GM11168 (cell line): ENCODE data around the gene DPP4.

ENCODE experiments used
- in situ Hi-C: fragments of 300-500 bp; cut with MboI; formaldehyde crosslinking; loops from one replicate; pipeline ENCODE4 v1.12.0; 2022; ENCODE audit warnings: low sequenced_read_pairs; ENCODE audit not compliant: unreplicated experiment

Gene DPP4

DNA sequence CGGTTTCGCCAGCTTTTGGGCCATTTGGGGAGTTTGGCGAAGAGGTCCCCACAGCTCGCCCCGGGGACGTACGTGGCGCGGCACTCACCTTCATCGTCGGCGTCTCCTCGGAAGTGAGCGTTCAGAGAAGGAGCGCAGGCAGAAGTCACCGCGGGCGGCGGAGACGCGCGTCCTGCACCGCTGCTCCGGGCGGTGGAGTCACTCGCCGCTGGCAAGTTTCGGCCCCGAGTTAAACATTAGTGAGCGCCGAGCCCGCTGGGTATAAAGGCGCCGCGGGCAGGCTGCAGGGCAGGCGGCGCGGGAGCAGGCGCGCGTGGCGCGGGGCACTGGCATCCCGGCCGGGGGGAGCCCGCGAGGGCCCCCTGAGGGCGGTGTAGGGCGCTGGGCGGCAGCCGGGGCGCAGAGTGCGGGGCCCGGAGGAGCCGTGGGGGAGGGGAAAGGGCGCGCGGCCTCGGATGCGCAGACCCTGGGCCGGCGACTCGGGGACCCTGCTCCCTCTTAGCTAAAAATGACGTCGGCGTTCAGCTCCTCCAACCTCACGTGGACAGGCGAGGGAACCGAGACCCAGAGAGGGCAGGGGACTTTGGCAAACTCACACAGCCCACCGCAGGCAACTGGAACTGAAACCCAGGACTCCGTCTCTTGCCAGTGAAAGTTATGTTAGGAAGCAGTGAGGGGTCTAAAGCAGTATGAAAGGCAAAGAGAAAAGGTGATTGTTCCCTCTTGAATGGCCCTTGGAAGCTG, at the start of gene DPP4:
Gene DPP4 (minus strand): TSS at position 328 of the 744 bp plus-strand sequence. CDS start 234 bp downstream, at position 94.
- in situ Hi-C loops = no loop called here

GRCh38 chr2:162118166-162119031, 44.4 kb upstream of the DPP4 start:
- in situ Hi-C loops = no loop called here

DNA sequence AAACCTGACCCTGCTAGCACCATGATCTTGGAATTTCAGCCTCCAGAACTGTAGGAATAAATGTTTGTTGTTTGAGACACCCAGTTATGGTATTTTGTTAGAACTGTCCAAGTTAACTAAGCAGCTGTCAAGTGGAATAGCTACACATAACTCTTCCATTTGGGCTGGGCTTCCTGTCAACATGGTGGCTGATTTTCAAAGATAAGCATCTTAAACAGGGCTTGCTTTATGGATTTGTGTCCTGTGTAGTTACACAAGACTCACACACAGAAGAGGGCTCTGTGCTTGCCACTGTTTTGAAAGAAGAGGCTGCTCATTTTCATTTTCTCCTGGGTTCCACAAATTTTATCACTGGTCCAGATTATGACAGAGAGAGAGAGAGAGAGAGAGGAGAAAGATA, 42.3 kb upstream of the DPP4 start:
- in situ Hi-C loops = no loop called here

- in situ Hi-C loops = no loop called here
Measured at GRCh38 chr2:162115076-162115475, 41.1 kb upstream of the DPP4 start.

DNA sequence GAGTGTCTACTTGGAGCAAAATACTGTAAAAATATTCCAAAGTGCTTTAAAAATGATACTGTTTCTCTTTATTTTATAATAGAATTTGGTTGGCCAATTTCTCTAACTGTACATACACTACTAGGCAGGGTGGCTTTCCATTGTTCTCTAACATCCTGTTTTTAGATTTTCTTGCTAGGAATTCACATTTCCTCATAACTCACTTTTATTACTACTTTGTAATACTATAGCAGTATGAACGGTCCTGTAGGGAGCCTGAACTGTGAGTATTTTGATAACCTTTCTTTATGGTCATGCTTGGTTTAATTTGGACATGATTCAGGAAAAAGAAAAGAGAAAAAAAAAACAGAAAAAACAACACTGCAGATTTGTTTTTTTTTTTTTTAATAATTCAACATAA, 40.3 kb upstream of the DPP4 start:
- in situ Hi-C loops = no loop called here

DNA sequence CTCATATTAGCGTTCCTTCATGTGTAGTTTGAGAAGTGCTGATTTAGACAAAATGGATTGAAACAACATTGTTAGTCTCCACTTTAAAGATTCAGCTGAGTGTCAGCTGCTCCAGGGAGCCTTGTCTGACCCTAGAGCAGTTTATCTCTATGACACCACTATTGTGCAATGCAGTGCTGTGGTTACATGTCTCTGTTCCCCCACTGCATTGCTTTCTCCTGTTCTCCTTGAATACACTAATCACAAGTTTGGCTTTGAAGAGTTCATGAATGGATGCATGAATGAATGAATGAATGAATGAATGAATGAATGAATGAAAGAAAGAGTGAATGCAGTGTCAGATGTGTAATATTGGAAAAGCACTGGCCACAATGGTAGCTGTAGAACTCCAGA, 39.8 kb upstream of the DPP4 start:
- in situ Hi-C loops = no loop called here

DNA sequence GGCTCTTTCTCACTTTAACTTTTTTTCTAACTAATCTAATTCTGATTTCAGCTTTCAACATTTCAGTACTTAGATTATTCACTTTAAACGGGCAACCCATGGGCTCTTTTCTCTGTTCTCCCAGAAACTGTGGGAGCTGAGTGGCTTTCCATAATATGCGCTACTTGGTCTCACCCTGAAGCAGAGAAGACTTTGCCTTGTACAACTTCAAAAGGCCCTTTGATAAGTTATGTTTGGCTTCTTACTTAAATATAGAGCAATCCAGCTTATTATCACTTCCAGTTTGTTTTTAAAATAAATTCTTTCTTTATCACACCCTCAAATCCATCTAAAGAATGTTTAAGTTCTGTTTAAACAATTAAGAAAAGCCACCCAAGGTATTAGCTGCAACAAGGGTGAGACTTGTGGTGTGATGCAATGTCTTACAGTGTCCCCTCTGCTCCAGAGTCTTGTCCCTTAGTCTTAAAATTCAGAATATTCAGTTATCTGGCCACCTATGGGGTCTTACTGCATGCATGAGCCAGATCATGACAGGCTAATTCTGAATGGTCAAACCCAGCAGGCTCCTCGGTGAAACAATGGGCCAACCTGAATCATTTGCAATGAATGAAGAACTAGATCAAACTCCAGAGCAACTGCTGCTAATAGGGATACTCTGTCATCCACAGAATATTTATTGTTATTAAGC, 39.2 kb upstream of the DPP4 start:
- in situ Hi-C loops = no loop called here

- in situ Hi-C loops = no loop called here
Measured at GRCh38 chr2:162111958-162112850, 38.2 kb upstream of the DPP4 start.

DNA sequence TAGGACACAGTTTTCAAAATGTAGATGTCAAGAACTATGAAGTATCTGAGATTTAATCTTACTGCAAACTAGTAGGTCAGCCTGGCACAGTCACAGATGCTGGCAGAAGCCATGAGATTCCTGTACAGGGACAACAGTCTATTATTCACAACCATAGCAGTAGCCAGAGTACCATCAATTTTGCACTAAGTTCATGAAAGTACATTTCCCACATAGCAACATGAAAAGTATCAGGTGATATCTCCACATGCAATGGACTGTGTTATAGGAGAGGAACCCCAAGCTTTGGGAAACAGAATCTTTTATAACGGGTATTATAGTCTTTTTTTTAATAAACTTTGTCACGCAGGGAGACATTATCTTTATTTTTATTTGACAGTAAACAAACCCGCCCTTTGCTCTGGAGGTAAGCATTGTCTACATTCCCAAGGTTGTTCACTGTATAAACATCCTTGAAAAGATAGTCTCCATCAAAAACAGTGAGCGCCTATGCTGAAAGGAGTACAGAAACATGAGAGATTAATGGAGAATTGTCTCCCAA, 33.4 kb upstream of the DPP4 start:
- in situ Hi-C loops = no loop called here

DNA sequence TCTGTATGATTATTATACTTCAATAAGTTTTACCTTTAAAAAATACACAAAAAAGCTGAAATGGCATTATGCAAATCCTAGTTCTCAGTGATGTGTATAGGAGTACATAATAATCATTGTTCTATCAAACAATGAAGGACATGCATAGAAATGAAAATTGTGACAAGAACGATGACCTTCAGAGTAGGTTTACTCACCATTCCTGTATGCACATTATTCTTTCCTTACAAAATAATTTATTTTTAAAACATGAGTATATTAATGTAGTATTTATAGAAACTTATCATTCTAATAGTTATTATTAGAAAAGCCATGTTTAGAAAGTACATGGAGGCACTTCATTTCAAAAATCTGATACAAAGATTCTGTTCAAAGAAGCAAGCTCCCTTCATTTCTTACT, 32.7 kb upstream of the DPP4 start:
- in situ Hi-C loops = no loop called here

GRCh38 chr2:162106146-162106551, 32.1 kb upstream of the DPP4 start:
- in situ Hi-C loops = no loop called here

DNA sequence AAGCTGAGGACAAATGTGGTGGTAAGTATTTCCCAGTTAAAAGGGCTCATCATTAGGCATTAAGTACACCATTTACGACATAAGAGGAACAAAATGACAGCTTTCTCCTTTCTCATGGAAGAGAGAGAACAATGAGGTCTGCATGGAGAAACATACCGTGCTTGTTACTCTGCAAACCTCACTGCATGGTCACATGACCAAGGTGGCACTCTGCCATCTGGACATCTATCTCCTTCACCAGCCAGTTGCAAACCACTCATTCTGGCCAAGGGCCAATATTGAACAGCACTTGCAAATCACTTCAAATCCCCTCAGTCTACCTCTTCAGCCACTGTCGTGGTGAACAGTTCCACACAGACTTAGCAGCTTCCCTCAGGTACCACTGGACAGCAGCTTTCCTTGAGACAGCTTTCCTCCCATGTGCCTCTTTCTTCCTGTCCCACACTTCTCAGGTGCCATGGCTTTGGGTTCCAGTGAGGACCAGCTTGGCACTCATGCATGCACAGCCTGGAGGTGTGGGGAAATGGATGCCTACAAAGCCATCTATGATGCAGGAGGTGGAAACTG, 29.5 kb upstream of the DPP4 start:
- in situ Hi-C loops = no loop called here

DNA sequence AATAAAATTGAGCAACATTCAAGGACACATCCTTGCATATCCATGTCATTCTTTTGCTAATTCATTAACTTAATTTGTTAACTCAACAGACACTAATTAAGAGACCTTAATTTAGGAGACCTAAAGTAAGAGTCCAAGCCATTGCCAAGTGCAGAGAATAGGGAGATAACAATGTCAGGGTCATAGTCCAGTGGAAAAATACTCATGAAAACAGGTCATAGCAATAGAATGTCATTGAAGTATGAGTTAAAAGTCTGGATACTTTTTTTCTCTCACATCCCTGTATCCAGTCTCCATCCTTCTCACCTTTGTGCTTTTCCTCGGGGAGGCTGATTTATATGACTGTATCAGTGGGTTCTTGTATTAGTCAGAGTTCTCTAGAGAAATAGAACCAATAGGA, 26.6 kb upstream of the DPP4 start:
- in situ Hi-C loops = no loop called here

DNA sequence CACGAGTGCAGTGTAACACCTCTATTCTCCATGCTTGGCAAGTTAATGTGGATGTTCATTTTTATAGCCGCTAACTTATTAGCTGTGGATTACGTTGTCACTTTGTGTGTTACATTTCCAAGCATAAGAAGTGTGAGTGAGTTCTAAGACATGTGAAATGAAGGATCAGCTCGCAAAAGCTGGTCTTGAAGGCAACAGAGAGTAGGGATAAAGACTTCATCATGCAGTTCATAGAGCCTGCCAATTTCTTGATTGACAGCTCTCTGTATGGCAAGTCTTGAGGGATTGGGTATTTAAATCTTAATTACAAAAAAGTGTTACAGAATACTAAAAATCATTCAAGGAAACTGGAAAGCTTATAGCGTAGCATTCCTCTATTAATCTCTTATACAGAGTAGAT, 25.8 kb upstream of the DPP4 start:
- in situ Hi-C loops = no loop called here

- in situ Hi-C loops = no loop called here
Measured at GRCh38 chr2:162092658-162093556, 18.9 kb upstream of the DPP4 start.

- in situ Hi-C loops = no loop called here
Measured at GRCh38 chr2:162092008-162092390, 18.0 kb upstream of the DPP4 start.

GRCh38 chr2:162091325-162092007, 17.5 kb upstream of the DPP4 start:
- in situ Hi-C loops = no loop called here

- in situ Hi-C loops = no loop called here
Measured at GRCh38 chr2:162090109-162090508, 16.1 kb upstream of the DPP4 start.
